Measurements from ENCODE around the gene GUCY1A1. TPM values are rescaled to one million over a fixed set of nuclear protein-coding genes. Genes with fewer than 3 reads are reported as not detected.

GUCY1A1 gene
- total RNA-seq, 1 donor from 2014 or later: 49.1 TPM

DNA sequence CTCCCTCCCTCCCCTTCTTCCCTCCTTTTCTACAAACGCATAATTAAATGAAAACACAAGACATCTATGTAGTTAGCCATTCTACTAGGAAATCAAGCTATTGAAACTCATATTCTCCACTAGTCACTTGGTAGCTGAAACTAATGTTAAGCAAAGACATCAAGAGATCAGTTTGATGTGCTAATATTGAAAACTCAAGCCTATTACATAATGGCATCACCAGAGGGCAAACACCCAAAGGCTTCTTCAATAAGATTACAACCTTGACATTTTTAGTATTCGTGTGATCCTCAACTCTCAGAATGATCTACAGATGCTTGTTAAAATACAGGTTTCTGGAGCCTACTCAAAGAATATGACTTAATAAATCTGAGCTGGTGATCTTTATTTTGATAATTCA lies 6.2 kb upstream of the GUCY1A1 start:
- DNase-seq (ENCODE audit: low spot score in 2 of 2, unreplicated experiment in 2 of 2): no peak
- Mint-ChIP-seq H3K27ac (no peak overlapping the region), H3K36me3 (peaks cover 5% of the 10 kb centered on the region), H3K9me3 (peaks cover 27% of the 10 kb centered on the region), H3K4me1 (peaks cover 26% of the 10 kb centered on the region), H3K4me3 (no peak overlapping the region), H3K27me3 (ENCODE audit: low read depth) (no peaks in the 10 kb centered on the region)
- TF ChIP-seq, protein P1, sequence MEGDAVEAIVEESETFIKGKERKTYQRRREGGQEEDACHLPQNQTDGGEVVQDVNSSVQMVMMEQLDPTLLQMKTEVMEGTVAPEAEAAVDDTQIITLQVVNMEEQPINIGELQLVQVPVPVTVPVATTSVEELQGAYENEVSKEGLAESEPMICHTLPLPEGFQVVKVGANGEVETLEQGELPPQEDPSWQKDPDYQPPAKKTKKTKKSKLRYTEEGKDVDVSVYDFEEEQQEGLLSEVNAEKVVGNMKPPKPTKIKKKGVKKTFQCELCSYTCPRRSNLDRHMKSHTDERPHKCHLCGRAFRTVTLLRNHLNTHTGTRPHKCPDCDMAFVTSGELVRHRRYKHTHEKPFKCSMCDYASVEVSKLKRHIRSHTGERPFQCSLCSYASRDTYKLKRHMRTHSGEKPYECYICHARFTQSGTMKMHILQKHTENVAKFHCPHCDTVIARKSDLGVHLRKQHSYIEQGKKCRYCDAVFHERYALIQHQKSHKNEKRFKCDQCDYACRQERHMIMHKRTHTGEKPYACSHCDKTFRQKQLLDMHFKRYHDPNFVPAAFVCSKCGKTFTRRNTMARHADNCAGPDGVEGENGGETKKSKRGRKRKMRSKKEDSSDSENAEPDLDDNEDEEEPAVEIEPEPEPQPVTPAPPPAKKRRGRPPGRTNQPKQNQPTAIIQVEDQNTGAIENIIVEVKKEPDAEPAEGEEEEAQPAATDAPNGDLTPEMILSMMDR (IDR thresholded peaks at IDR 0.05; ENCODE audit: unreplicated experiment): no peak

DNA sequence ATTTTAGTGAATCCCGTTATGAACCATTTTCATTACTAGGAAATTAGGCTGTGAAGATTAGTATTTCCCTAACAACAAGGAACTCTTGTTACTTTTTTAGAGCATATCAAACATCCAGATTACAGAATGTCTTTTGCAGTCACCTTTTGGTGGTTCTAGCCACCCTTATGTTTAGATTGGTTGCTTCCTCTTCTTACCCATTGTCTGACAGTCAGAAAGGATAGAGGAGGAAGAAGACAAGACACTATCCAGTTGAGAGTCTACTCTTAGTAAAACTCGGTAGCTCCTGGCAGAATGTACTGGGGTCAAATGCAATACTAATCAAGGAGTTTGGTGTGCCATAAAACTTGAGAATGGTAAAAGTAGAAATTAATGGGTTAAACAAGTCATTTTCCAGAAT lies 1.6 kb upstream of the GUCY1A1 start:
- TF ChIP-seq, protein P1 (IDR thresholded peaks at IDR 0.05; ENCODE audit: unreplicated experiment): no peak
- no peaks in the 10 kb centered on the region for H3K27me3 Mint-ChIP-seq (ENCODE audit: low read depth)
- no peak overlapping the region for H3K4me3 Mint-ChIP-seq
- H3K9me3 Mint-ChIP-seq: peaks cover 3% of the 10 kb centered on the region
- no peaks in the 10 kb centered on the region for H3K36me3 Mint-ChIP-seq
- peaks cover 45% of the 10 kb centered on the region for H3K4me1 Mint-ChIP-seq
- no peak for DNase-seq (ENCODE audit: low spot score in 2 of 2, unreplicated experiment in 2 of 2)
- H3K27ac Mint-ChIP-seq: no peak overlapping the region

DNA sequence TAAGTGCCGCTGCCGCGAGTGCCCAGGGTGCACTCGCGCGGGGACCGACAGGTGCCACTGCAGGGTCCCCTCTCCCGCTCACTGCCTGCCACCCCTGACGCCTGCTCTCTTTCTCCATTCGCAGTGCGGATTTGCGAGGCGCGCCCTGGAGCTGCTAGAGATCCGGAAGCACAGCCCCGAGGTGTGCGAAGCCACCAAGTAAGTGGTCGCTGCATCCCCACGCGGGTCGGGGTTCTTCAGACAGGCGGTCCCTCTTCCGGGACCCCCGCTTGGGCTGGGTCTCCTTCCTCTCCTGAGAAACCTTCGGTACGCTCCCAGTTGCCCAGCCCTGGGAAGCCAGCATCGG lies 547 bp downstream of the GUCY1A1 start:
- no peaks in the 10 kb centered on the region for H3K27me3 Mint-ChIP-seq (ENCODE audit: low read depth)
- no peaks in the 10 kb centered on the region for H3K36me3 Mint-ChIP-seq
- H3K27ac Mint-ChIP-seq: peak overlapping the region; percentile 99
- peak in 1 of 2 experiments; percentile 35 for DNase-seq (ENCODE audit: low spot score in 2 of 2, unreplicated experiment in 2 of 2)
- H3K4me3 Mint-ChIP-seq: peak overlapping the region; percentile 98
- H3K9me3 Mint-ChIP-seq: no peaks in the 10 kb centered on the region
- TF ChIP-seq, protein P1 (IDR thresholded peaks at IDR 0.05; ENCODE audit: unreplicated experiment): no peak
- H3K4me1 Mint-ChIP-seq: peaks cover 60% of the 10 kb centered on the region

GRCh38 chr4:155667568-155668511 lies 1.2 kb downstream of the GUCY1A1 start:
- H3K27ac Mint-ChIP-seq: peak overlapping the region; percentile 99
- peaks cover 66% of the 10 kb centered on the region for H3K4me1 Mint-ChIP-seq
- no peaks in the 10 kb centered on the region for H3K36me3 Mint-ChIP-seq
- peak overlapping the region; percentile 98 for H3K4me3 Mint-ChIP-seq
- no peaks in the 10 kb centered on the region for H3K9me3 Mint-ChIP-seq
- TF ChIP-seq, protein P1 (IDR thresholded peaks at IDR 0.05; ENCODE audit: unreplicated experiment): no peak
- H3K27me3 Mint-ChIP-seq (ENCODE audit: low read depth): no peaks in the 10 kb centered on the region
- DNase-seq (ENCODE audit: low spot score in 2 of 2, unreplicated experiment in 2 of 2): peak in 1 of 2 experiments; percentile 71

GRCh38 chr4:155668707-155669220 lies 2.1 kb downstream of the GUCY1A1 start:
- TF ChIP-seq, protein P1 (IDR thresholded peaks at IDR 0.05; ENCODE audit: unreplicated experiment): no peak
- H3K27ac Mint-ChIP-seq: peak overlapping the region; percentile 96
- no peaks in the 10 kb centered on the region for H3K9me3 Mint-ChIP-seq
- H3K27me3 Mint-ChIP-seq (ENCODE audit: low read depth): no peaks in the 10 kb centered on the region
- peaks cover 75% of the 10 kb centered on the region for H3K4me1 Mint-ChIP-seq
- DNase-seq (ENCODE audit: low spot score in 2 of 2, unreplicated experiment in 2 of 2): no peak
- H3K4me3 Mint-ChIP-seq: peak overlapping the region; percentile 84
- peaks cover 1% of the 10 kb centered on the region for H3K36me3 Mint-ChIP-seq

All from mesothelial cell of epicardium (in vitro differentiated cells).